A549 treated with AZD9567 at 1 μM for 4 hours (cell line): Measurements from ENCODE around the gene KMT2B. TPM values are rescaled to one million over a fixed set of nuclear protein-coding genes. Genes with fewer than 3 reads are reported as not detected.

Experiments
- total RNA-seq: library from RNA; stranded (reverse); fragments of 200-300 nt; extraction: Qiagen RNA extraction; gene quantifications from 5 replicates; pipeline ENCODE4 v1.2.3, GENCODE V29; 2022; ENCODE audit not compliant: insufficient read depth

Gene KMT2B, protein sequence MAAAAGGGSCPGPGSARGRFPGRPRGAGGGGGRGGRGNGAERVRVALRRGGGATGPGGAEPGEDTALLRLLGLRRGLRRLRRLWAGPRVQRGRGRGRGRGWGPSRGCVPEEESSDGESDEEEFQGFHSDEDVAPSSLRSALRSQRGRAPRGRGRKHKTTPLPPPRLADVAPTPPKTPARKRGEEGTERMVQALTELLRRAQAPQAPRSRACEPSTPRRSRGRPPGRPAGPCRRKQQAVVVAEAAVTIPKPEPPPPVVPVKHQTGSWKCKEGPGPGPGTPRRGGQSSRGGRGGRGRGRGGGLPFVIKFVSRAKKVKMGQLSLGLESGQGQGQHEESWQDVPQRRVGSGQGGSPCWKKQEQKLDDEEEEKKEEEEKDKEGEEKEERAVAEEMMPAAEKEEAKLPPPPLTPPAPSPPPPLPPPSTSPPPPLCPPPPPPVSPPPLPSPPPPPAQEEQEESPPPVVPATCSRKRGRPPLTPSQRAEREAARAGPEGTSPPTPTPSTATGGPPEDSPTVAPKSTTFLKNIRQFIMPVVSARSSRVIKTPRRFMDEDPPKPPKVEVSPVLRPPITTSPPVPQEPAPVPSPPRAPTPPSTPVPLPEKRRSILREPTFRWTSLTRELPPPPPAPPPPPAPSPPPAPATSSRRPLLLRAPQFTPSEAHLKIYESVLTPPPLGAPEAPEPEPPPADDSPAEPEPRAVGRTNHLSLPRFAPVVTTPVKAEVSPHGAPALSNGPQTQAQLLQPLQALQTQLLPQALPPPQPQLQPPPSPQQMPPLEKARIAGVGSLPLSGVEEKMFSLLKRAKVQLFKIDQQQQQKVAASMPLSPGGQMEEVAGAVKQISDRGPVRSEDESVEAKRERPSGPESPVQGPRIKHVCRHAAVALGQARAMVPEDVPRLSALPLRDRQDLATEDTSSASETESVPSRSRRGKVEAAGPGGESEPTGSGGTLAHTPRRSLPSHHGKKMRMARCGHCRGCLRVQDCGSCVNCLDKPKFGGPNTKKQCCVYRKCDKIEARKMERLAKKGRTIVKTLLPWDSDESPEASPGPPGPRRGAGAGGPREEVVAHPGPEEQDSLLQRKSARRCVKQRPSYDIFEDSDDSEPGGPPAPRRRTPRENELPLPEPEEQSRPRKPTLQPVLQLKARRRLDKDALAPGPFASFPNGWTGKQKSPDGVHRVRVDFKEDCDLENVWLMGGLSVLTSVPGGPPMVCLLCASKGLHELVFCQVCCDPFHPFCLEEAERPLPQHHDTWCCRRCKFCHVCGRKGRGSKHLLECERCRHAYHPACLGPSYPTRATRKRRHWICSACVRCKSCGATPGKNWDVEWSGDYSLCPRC (N-terminal part only)
- 56.0 to 66.5 TPM (median 61.9 TPM) in 5 replicates for total RNA-seq

DNA sequence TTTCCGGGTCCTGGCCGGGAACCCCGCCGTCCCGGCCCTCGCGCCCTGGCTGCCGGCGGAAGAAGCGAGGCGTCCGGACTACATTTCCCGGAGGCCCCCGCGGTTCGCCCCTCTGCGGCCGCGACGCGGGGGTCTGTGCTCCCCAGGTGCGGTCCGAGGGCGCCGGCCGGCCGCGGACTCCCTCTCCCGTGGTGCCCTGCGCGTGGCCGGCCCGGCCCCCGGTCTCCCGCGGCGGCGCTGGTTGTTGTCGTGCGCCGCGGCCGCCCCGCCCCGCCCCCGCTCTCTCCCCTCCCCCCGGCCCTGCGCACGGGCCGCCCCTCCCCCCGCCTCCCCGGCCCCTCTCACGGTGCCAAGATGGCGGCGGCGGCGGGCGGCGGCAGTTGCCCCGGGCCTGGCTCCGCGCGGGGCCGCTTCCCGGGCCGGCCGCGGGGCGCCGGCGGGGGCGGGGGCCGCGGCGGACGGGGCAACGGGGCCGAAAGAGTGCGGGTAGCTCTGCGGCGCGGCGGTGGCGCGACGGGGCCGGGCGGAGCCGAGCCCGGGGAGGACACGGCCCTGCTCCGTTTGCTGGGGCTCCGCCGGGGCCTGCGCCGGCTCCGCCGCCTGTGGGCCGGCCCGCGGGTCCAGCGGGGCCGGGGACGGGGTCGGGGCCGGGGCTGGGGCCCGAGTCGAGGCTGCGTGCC, at the start of gene KMT2B:
KMT2B (plus strand) TSS at position 339 of the 680 bp plus-strand sequence; CDS start at position 355, 16 bp downstream.

DNA sequence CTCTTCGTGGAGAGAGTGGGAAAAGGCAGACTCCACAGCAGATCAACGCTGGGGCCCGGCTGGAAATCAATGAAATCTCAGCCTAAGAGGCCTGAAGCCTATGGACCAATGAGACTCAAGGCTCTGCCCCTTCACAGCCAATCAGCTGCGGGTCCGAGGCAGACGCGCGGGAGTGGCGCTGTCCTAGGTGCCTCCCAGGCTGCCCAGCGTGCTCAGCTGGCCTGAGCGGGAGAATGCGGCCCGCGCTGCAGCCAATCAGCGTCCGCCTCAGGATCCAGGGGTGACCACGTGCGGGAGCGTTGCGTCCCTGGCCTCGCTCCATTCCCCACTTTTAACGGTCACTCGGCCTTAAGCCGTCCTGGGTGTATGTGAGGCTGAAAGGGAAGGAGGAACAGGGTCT, 13.6 kb upstream of the KMT2B start, which contains the start of gene ZBTB32:
ZBTB32 (plus strand) TSS at position 341 of the 400 bp plus-strand sequence. CDS start 10,069 bp downstream, outside the sequence.

DNA sequence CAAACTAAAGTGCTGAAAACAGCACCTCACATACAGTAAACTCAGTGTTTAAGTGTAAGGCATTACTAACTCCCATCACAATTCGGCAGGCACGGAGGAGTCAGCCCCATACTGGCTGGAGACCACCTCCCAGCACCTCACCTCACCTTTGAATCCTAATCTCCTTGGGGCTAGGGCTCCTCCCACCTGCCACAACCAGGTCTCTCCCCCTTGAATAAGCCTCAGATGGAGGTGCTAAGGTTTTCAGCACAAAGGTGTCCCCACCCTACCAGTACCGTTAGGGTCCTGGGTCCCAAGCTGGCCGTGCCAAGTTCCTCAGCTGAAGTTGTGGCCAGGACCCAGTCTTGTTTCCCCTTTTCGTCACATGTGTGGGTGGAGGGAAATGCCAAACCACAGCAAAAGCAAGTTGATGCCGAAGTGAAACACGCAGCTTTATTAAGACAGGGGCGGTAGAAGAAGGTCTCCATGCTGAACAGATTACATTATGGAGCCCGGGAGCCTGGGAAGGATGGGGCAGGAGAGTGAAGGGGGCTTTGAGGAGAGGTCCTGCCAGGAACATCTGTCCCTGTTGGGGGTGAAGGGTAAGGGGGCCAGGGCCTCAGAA, 24.4 kb downstream of the KMT2B start, which contains the start of gene IGFLR1:
IGFLR1 (minus strand) TSS at position 332 of the 604 bp plus-strand sequence. CDS start 1,272 bp downstream, outside the sequence.

DNA sequence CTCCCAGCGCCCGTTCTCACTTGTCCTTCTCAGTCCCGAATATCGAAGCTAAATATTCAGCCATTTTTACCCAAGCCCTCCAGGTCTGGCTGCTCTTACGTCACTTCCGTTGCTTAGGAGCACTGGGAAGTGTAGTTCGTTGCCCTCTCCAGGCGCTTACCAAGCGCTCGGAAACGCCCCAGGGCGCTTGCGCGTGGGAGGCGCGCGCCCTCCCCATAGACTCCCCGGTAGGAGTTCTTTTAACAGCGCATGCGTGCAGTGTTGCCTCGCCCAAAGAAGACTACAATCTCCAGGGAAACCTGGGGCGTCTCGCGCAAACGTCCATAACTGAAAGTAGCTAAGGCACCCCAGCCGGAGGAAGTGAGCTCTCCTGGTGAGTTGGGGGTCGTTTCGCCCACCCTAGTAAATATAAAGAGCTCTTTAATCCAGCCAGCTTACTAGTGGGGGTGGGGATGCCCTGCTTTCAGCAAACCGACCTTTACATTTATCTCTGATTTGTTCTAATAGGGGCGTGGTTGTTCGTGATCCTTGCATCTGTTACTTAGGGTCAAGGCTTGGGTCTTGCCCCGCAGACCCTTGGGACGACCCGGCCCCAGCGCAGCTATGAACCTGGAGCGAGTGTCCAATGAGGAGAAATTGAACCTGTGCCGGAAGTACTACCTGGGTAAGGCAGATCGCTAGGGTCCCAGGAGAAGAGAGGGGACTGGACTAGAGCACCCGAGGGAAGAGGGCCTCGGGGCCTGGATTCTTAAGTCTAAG, 27.7 kb downstream of the KMT2B start, which contains the start of the genes PSENEN and U2AF1L4:
PSENEN (plus strand) TSS at position 324 of the 759 bp plus-strand sequence; CDS start at position 604, 280 bp downstream.
U2AF1L4 (minus strand) TSS at position 91 of the 759 bp plus-strand sequence; CDS start at position 64, 27 bp downstream.

DNA sequence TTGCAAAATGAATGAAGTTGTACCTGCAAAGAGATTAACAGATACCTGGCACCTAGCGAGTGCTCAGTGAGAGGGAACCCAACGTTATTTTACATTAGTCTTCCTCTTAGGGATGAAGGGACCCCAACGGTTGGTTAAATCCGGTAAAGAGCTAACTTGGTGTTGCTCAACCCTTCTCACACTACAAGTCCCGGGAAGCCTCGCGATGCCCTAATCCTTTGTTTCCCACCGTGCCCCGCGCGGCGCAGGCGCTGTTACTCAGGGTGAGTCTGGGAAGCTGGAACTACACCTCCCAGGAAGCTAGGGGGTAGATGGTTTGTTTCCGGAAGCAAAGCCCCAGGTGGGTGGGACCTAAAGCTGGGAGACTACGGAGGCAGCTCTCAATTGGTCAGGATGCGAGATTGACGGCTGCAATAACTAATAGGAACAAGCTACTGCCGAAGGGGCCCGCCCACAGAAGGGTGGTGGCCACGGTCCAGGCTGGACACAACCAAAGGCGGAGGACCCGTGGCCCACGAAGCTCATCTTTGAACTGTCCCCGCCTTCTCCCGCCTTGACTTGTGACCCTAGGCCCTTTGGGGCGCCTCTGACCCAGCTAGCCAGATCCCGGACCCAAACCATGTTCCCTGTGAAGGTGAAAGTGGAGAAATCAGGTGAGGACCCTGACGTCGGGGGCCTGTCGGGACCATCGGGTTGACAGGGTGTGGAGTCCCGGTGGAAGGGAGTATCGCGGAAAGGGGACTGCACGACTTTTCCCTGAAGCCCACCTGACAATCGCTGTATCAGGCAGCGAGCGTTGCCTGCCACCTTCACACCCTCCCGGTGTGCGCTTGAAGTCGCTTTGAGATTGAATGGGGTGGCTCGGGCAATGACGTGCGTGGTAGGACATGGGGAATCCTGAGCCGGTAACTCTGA, 30.6 kb downstream of the KMT2B start, which contains the start of gene LIN37:
LIN37 (plus strand) TSS at position 471 of the 915 bp plus-strand sequence; CDS start at position 620, 149 bp downstream.

DNA sequence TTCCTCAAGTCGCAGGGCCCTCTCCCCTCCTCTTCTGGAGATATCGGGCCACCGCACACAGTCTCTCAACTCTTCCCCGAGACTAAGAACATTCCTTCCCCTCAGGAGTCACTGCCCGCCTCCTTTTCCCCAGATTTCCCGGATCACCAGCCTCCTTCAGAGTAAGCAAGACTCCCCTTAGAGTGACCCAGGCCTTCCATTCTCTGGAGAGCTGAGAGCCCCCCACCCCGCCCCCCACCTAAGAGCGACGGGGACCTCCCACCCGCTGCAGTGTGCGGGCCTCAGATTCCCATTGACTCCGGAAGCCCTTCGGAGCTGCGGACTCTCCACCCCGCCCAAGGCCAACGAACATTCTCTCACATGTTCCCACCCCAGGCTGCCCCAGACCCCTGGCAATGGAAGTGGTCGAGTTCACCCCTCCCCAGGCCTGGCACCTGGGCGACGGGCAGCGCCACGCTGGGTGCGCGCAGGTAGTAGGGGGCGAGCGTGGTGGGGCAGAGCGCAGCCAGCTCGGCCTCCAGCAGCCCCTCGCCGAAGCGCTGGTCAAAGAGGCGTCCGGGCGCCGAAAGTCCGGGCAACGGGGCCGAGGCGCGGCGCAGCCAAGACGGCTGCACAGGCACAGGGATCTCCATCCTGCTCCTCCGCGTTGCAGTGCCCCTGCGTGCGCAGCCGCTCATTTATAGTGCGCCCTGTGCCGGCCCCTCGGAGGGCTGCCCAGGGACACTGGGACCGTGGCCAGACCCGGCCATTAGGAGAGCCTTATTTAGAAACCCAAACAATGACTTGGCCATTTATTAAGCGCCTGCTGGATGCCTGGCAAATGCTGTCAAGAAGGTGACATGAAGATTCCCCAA, 38.8 kb downstream of the KMT2B start, which contains the start of gene HSPB6:
HSPB6 (minus strand) TSS at position 653 of the 854 bp plus-strand sequence; CDS start at position 632, 21 bp downstream.

DNA sequence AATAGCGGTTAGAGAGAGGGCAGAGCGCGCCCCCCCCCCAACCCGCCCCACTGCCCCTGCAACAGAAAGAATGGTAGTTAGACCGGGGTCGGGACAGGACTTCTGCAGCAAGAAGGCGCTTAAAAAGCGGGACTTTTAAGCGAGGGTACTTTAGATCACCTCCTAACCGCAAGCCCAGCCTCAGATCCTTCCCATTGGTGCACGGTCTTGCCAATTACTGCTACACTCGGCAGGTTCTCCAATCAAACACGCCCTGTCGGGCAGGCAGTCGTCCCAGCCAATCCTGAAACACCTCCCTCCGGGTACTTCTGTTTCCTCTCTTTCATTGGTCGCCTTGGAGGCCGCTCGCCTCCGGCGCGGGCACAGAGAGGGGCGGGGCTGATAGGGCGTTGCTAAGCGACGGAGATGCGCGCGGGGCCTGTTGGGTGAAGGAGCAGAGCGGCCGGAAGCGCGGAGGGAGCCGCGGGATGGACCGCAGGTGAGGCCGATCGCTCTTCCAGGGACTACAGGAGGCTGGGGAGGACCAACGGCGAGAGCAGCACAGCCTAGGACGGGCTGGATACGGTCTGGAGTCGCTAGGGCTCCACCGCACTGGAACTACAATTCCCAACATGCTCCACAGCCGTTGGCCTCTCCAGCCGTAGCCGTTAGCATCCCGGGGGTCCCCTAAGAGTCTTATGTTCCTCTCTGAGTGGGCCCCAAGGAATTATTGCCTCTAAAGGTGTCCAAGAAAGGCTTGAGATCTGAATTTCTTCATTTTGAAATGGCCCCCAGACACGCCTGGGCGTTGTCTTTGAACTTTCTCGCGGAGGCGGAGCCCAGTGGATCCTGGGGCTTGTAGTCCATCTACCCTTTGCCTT, 40.2 kb downstream of the KMT2B start, which contains the start of gene PROSER3:
PROSER3 (plus strand) TSS at position 428 of the 860 bp plus-strand sequence; CDS start at position 468, 40 bp downstream.

DNA sequence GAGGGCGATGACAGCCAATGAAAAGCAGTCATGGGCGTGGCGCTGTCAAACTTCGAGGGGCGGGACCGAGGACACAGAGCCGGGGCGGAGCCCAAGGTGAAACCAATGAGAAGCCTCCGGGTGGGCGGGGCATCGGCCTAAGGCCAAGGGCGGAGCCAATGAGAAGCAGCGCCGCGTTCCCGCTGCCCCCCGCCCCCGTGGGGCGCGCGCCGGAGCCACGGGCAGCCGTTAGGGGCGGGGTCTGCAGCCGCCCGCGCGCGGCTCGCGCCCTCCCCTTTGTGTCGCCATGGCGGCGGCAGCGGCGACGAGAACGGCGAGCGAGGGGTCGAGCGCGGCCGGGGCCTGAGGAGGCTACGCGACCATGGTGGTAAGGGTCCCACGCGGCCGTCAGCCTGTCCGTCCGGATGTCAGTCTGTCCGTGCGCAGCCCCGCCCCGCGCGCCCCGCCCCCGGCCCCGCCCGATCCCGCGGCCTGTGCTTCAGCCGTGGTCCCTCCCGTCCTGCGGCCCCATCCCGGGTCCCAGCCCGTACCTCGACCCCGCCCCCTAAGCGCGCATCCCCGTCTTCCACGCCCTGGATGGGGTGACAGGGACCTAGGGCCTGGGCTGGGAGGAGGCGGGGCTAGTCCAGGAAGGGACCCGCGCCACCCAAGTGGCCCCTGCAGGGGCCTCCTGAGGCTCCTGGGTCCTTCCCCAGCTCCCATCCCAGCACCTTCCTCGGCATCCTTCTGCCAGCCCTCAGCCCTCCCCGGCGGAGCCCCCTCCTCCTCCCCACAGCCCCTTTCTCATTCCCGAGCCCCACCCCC, 57.7 kb downstream of the KMT2B start, which contains the start of gene ARHGAP33:
ARHGAP33 (plus strand) TSS at position 267 of the 804 bp plus-strand sequence; CDS start at position 362, 95 bp downstream.

Other genes starting within 250 kb of the KMT2B start
- gene KRTDAP, start 227.5 kb upstream of the KMT2B start, total RNA-seq, result not detected in 5 replicates
- gene DMKN, start 204.4 kb upstream of the KMT2B start, total RNA-seq, result 32.2 to 38.6 TPM (median 34.4 TPM) in 5 replicates
- gene SBSN, start 189.7 kb upstream of the KMT2B start, total RNA-seq, result 1.9 to 3.2 TPM (median 2.6 TPM) in 5 replicates
- 0.10 to 0.15 TPM in 2 of 5 replicates, not detected in the others for gene GAPDHS, start 184.5 kb upstream of the KMT2B start, total RNA-seq
- 340 to 440 TPM (median 431 TPM) in 5 replicates for gene TMEM147, start 172.4 kb upstream of the KMT2B start, total RNA-seq
- 0.07 to 0.08 TPM in 2 of 5 replicates, not detected in the others for gene ATP4A, start 154.3 kb upstream of the KMT2B start, total RNA-seq
- not detected in 5 replicates for gene PMIS2, start 131.8 kb upstream of the KMT2B start, total RNA-seq
- 7.1 to 16.9 TPM (median 15.8 TPM) in 5 replicates for gene HAUS5, start 105.3 kb upstream of the KMT2B start, total RNA-seq
- gene RBM42, start 89.0 kb upstream of the KMT2B start, total RNA-seq, result 134 to 209 TPM (median 196 TPM) in 5 replicates
- 1.8 to 3.6 TPM (median 2.4 TPM) in 4 of 5 replicates, not detected in the other for gene ETV2, start 76.3 kb upstream of the KMT2B start, total RNA-seq
- 1,345 to 2,265 TPM (median 1,386 TPM) in 5 replicates for gene COX6B1, start 69.7 kb upstream of the KMT2B start, total RNA-seq
- gene UPK1A, start 51.5 kb upstream of the KMT2B start, total RNA-seq, result 0.75 to 1.1 TPM (median 0.86 TPM) in 4 of 5 replicates, not detected in the other
- gene ZBTB32, start 13.4 kb upstream of the KMT2B start, total RNA-seq, result not detected in 5 replicates
- gene IGFLR1, start 24.4 kb downstream of the KMT2B start, total RNA-seq, result 12.6 to 17.0 TPM (median 12.9 TPM) in 5 replicates
- 14.5 to 26.3 TPM (median 25.6 TPM) in 5 replicates for gene U2AF1L4, start 27.4 kb downstream of the KMT2B start, total RNA-seq
- gene PSENEN, start 27.6 kb downstream of the KMT2B start, total RNA-seq, result 259 to 313 TPM (median 277 TPM) in 5 replicates
- gene LIN37, start 30.6 kb downstream of the KMT2B start, total RNA-seq, result 22.9 to 57.3 TPM (median 27.5 TPM) in 5 replicates
- 0.28 to 0.42 TPM (median 0.36 TPM) in 4 of 5 replicates, not detected in the other for gene HSPB6, start 39.0 kb downstream of the KMT2B start, total RNA-seq
- 23.3 to 34.4 TPM (median 28.2 TPM) in 5 replicates for gene PROSER3, start 40.2 kb downstream of the KMT2B start, total RNA-seq
- gene ARHGAP33, start 57.6 kb downstream of the KMT2B start, total RNA-seq, result 5.6 to 17.7 TPM (median 8.4 TPM) in 5 replicates
- 0.22 to 0.40 TPM (median 0.32 TPM) in 4 of 5 replicates, not detected in the other for gene PRODH2, start 94.8 kb downstream of the KMT2B start, total RNA-seq
- 0.47 to 0.70 TPM (median 0.57 TPM) in 4 of 5 replicates, not detected in the other for gene NPHS1, start 134.5 kb downstream of the KMT2B start, total RNA-seq
- 0.39 to 0.61 TPM (median 0.49 TPM) in 4 of 5 replicates, not detected in the other for gene KIRREL2, start 138.9 kb downstream of the KMT2B start, total RNA-seq
- 58.7 to 97.2 TPM (median 91.0 TPM) in 5 replicates for gene APLP1, start 150.6 kb downstream of the KMT2B start, total RNA-seq
- gene NFKBID, start 182.5 kb downstream of the KMT2B start, total RNA-seq, result 3.0 to 9.9 TPM (median 8.2 TPM) in 5 replicates
- 0.25 to 0.67 TPM (median 0.50 TPM) in 4 of 5 replicates, not detected in the other for gene HCST, start 184.5 kb downstream of the KMT2B start, total RNA-seq
- 0.17 TPM in 1 of 5 replicates, not detected in the others for gene TYROBP, start 190.3 kb downstream of the KMT2B start, total RNA-seq
- 14.2 to 23.4 TPM (median 21.3 TPM) in 5 replicates for gene LRFN3, start 218.4 kb downstream of the KMT2B start, total RNA-seq